Body of pancreas (tissue), 4 donors: ENCODE measurements around the gene MARCO.

Experiments used
- POLR2A ChIP-seq, 3 donors: fragments of 450-650 bp; IDR thresholded peaks; one replicate each; pipeline ENCODE4 v1.6.1; 2016; ENCODE audit warnings: antibody characterized with exemption in 3 of 3, mild to moderate bottlenecking in 2 of 3
- TF ChIP-seq, protein P1 (sequence below), 7 experiments: fragments of 450-650 bp in 4 of 7; fragments of 200-600 bp in 3 of 7; sonication (generic) in 3 of 7; IDR thresholded peaks; one replicate each; pipeline ENCODE4 v1.5.1; 2016 to 2019; ENCODE audit warnings: antibody characterized with exemption in 7 of 7

DNA sequence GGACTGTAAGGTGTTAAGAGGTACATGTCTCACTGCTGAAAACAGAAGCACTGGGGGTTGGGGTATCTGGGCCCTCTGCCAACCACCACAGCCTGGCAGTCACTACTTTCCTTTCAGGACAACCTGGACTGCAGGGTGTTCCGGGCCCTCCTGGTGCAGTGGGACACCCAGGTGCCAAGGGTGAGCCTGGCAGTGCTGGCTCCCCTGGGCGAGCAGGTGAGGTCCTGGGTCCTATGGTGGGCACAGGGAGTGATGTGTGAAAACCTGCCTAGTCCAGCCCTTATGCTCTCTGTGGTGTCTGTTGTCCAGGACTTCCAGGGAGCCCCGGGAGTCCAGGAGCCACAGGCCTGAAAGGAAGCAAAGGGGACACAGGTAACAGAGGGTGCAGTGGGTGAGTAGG, 40.0 kb downstream of the MARCO start:
- TF ChIP-seq, protein P1, sequence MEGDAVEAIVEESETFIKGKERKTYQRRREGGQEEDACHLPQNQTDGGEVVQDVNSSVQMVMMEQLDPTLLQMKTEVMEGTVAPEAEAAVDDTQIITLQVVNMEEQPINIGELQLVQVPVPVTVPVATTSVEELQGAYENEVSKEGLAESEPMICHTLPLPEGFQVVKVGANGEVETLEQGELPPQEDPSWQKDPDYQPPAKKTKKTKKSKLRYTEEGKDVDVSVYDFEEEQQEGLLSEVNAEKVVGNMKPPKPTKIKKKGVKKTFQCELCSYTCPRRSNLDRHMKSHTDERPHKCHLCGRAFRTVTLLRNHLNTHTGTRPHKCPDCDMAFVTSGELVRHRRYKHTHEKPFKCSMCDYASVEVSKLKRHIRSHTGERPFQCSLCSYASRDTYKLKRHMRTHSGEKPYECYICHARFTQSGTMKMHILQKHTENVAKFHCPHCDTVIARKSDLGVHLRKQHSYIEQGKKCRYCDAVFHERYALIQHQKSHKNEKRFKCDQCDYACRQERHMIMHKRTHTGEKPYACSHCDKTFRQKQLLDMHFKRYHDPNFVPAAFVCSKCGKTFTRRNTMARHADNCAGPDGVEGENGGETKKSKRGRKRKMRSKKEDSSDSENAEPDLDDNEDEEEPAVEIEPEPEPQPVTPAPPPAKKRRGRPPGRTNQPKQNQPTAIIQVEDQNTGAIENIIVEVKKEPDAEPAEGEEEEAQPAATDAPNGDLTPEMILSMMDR (IDR thresholded peaks at IDR 0.05): no peak
- TF ChIP-seq POLR2A (IDR thresholded peaks at IDR 0.05): no peak
